Myocyte (in vitro differentiated cells): Measurements from ENCODE around the gene RAB37. TPM values are rescaled to one million over a fixed set of nuclear protein-coding genes. Genes with fewer than 3 reads are reported as not detected.

Experiments
- DNase-seq: peaks from one replicate; pipeline ENCODE4 v3.0.0-alpha.2; 2012; ENCODE audit warnings: low read depth
- total RNA-seq: library from RNA; depleted of rRNA; stranded (reverse); fragments of >200 nt; gene quantifications from 2 replicates; pipeline ENCODE4 v1.2.3, GENCODE V29; 2014

RAB37 gene
- total RNA-seq, 1 donor from 2014 or later: not detected

- DNase-seq: peak; percentile 78
Measured at GRCh38 chr17:74744714-74745547, 7.9 kb downstream of the RAB37 start.

GRCh38 chr17:74745548-74746177, 8.6 kb downstream of the RAB37 start:
- DNase-seq: no peak

- no peak for DNase-seq
Measured at GRCh38 chr17:74746376-74746775, 9.3 kb downstream of the RAB37 start.

- DNase-seq: no peak
Measured at GRCh38 chr17:74746922-74747321, 9.9 kb downstream of the RAB37 start.

GRCh38 chr17:74748279-74748528, 11.1 kb downstream of the RAB37 start:
- DNase-seq: no peak

GRCh38 chr17:74748529-74749278, 11.6 kb downstream of the RAB37 start, which contains the start of gene NHERF1:
TSS of gene NHERF1 (plus strand) at chr17:74748628. CDS start at chr17:74748847, 219 bp downstream.
- peak; percentile 95 for DNase-seq

- peak; percentile 47 for DNase-seq
Measured at GRCh38 chr17:74749279-74750038, 12.4 kb downstream of the RAB37 start.

GRCh38 chr17:74750039-74750326, 12.9 kb downstream of the RAB37 start:
- no peak for DNase-seq

- peak; percentile 54 for DNase-seq
Measured at GRCh38 chr17:74750327-74751069, 13.4 kb downstream of the RAB37 start.

GRCh38 chr17:74752415-74752814, 15.4 kb downstream of the RAB37 start:
- DNase-seq: no peak

- DNase-seq: no peak
Measured at GRCh38 chr17:74752822-74753401, 15.9 kb downstream of the RAB37 start.

- DNase-seq: peak; percentile 66
Measured at GRCh38 chr17:74754832-74755231, 17.8 kb downstream of the RAB37 start.

- DNase-seq: no peak
Measured at GRCh38 chr17:74755533-74755932, 18.5 kb downstream of the RAB37 start.

- DNase-seq: no peak
Measured at GRCh38 chr17:74756891-74757290, 19.8 kb downstream of the RAB37 start.

- DNase-seq: peak; percentile 87
Measured at GRCh38 chr17:74757502-74757901, 20.4 kb downstream of the RAB37 start.

GRCh38 chr17:74757931-74758847, 21.1 kb downstream of the RAB37 start:
- peak; percentile 85 for DNase-seq

- peak; percentile 92 for DNase-seq
Measured at GRCh38 chr17:74758848-74759168, 21.8 kb downstream of the RAB37 start.

- peak; percentile 75 for DNase-seq
Measured at GRCh38 chr17:74759243-74759801, 22.3 kb downstream of the RAB37 start.

GRCh38 chr17:74759941-74760340, 22.9 kb downstream of the RAB37 start:
- no peak for DNase-seq
